Measurements from ENCODE around the gene KEL.

DNA sequence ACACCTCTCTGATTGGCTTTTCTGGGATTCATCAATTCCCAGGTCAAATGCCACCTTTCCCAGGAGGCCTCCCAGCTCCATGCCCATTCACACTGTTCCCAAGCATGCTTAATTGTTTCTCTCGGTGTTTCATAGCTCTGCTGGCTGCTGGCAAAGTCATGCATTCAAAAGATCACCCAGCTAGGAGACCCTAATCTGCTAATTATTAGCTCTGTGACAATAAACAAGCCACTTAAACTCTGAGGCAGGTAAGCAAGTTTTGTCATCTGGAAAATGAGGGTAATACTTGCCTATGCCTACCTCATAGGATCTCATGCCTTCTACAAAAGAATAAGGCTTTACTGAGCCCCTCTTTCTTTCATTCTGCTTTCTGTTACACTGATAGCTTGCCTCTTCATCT, 828 bp upstream of the KEL start:
- TF ChIP-seq CTCF (IDR thresholded peaks at IDR 0.05; ENCODE audit: extremely low read depth in 1 of 2, insufficient read depth in 1 of 2, low read depth in 1 of 2, low read length in 2 of 2), result no peak
- no peak for TF ChIP-seq POLR2AphosphoS5 (IDR thresholded peaks at IDR 0.05; ENCODE audit: insufficient read depth, low read depth, low read length)
- TF ChIP-seq EZH2 (IDR thresholded peaks at IDR 0.05; ENCODE audit: borderline replicate concordance, low read depth, low read length, severe bottlenecking), result no peak
- no peak for TF ChIP-seq POLR2A (IDR thresholded peaks at IDR 0.05; ENCODE audit: low read depth, low read length)
- TF ChIP-seq MYC (IDR thresholded peaks at IDR 0.05; ENCODE audit: low read depth, low read length), result no peak
